Measurements from ENCODE around the gene NPAS3. TPM values are rescaled to one million over a fixed set of nuclear protein-coding genes. Genes with fewer than 3 reads are reported as not detected.

Gene NPAS3
- total and polyA plus RNA-seq, 10 donors = 0.13 to 9.5 (median 2.9) TPM

GRCh38 chr14:33555710-33556350, 617.2 kb downstream of the NPAS3 start:
- no peak for DNase-seq
- no peaks in the 10 kb centered on the region for H3K36me3 ChIP-seq
- H3K9me3 ChIP-seq = no peaks in the 10 kb centered on the region
- WGBS, 5 donors = 76 to 90% (median 85%) methylated on average over 5 of the region's 5 CpGs
- intact Hi-C loops (cut with DNase I; ENCODE audit: low total_unique reads) = no loop called here
- no peaks in the 10 kb centered on the region for H3K4me1 ChIP-seq
- H3K4me3 ChIP-seq = no peak overlapping the region
- H3K27ac ChIP-seq = no peak overlapping the region
- TF ChIP-seq POLR2AphosphoS5 (IDR thresholded peaks at IDR 0.05) = no peak
- no peak for TF ChIP-seq CTCF (IDR thresholded peaks at IDR 0.05 in 8 of 11, conservative IDR thresholded peaks at IDR 0.05 in 3 of 11)
- no peak for TF ChIP-seq POLR2A (IDR thresholded peaks at IDR 0.05)
- H3K27me3 ChIP-seq (replicated peaks in 1 of 7) = no peaks in the 10 kb centered on the region

DNA sequence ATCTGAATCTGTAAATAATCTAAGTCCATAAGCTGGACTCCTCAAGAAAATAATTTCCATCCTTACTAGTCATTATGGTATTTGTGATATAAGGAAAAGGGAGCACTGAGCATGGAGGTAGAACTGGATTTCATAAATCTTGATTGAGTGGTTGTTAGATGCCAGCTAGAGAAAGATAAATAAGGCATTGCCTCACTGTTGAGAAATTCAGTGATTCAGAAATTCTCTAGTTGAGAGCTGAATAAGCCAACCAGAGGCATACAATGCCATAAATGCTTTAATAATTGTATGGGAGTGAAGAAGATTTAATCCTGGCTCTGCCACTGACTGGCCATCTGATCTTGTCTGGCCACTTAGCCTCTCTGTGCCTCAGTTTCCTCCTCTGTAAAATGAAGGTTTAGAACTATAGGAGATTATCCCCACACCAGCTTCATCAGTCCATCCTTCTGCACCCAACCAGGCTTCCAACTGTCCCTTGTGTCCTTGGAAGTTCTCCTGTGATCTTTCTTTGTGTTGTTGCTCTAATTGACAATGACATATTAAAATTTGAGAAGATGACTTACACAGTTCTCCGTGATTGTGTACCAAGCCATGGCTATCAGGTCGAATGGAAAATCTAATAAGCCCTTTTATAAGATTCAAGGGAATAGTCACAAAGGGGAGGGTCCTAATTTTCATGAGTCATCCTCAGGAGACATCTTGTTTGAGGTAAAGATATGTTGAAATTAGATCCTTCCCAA, 617.9 kb downstream of the NPAS3 start:
- H3K4me3 ChIP-seq = no peak overlapping the region
- WGBS, 5 donors = 71 to 97% (median 83%) methylated on average over 2 of the region's 2 CpGs
- no peaks in the 10 kb centered on the region for H3K36me3 ChIP-seq
- DNase-seq = no peak
- H3K27me3 ChIP-seq (replicated peaks in 1 of 7) = no peaks in the 10 kb centered on the region
- no peaks in the 10 kb centered on the region for H3K9me3 ChIP-seq
- H3K27ac ChIP-seq = no peak overlapping the region
- no peaks in the 10 kb centered on the region for H3K4me1 ChIP-seq
- intact Hi-C loops (cut with DNase I; ENCODE audit: low total_unique reads) = no loop called here
- no peak for TF ChIP-seq POLR2A (IDR thresholded peaks at IDR 0.05)
- no peak for TF ChIP-seq POLR2AphosphoS5 (IDR thresholded peaks at IDR 0.05)
- TF ChIP-seq CTCF (IDR thresholded peaks at IDR 0.05 in 8 of 11, conservative IDR thresholded peaks at IDR 0.05 in 3 of 11) = no peak

DNA sequence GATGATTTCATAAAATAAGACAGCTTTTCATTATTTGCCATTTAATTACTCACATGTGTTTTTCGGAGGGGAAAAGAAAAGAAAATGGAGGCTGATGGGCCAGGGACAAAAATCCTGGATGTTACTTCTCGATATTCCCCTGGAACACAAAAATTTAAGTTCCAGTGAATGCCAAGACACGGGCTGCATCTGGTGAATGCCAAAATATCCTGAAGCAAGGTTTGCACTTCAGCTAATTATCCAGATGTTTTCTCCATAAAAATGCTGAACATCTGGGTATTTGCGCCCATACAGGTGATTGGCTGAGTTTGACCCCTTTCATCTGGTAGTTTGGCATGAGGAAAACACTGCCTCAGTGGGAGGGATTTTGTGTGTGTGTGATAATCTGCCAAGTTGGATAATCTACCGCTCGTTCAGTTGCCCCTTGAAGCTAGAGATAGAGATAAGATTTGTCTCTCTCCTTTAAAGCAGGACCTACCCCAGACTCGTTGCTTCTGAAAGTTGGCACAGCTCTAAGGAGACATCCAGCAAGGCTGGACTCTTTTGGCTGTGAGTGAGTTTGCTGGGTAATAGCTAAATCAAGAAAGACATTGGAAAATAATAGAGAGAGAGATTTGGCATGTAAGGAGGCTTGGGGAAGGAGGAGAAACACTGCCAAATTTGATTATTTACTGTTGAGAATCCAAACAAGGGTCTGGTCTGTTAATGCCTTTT, 622.2 kb downstream of the NPAS3 start:
- intact Hi-C loops (cut with DNase I; ENCODE audit: low total_unique reads) = no loop called here
- no peak for TF ChIP-seq CTCF (IDR thresholded peaks at IDR 0.05 in 8 of 11, conservative IDR thresholded peaks at IDR 0.05 in 3 of 11)
- TF ChIP-seq POLR2AphosphoS5 (IDR thresholded peaks at IDR 0.05) = no peak
- no peak for TF ChIP-seq POLR2A (IDR thresholded peaks at IDR 0.05)
- WGBS, 5 donors = 88 to 96% (median 90%) methylated on average over 7 of the region's 7 CpGs
- Histone ChIP-seq H3K27me3 (replicated peaks in 1 of 7) (no peaks in the 10 kb centered on the region), H3K36me3 (no peaks in the 10 kb centered on the region), H3K9me3 (no peaks in the 10 kb centered on the region), H3K4me1 (no peaks in the 10 kb centered on the region), H3K27ac (no peak overlapping the region), H3K4me3 (no peak overlapping the region)
- no peak for DNase-seq
